Neural cell (in vitro differentiated cells): ENCODE results near the gene MYRF. TPM values are rescaled to one million over a fixed set of nuclear protein-coding genes. Genes with fewer than 3 reads are reported as not detected.

Experiments used
- H2AFZ ChIP-seq: fragments of 200-600, 300-800 bp; sonication (generic), shearing (Covaris generic); 2 replicates; pipeline ENCODE4 v1.6.0; 2014; ENCODE audit warnings: low read depth, mild to moderate bottlenecking, antibody characterized with exemption, low read length, moderate library complexity
- H3F3A ChIP-seq: fragments of 200-600 bp; shearing (Covaris generic); 2 replicates; pipeline ENCODE4 v1.6.1; 2016; ENCODE audit warnings: mild to moderate bottlenecking, moderate library complexity, mixed read lengths, antibody characterized with exemption, low read length; ENCODE audit not compliant: insufficient read depth, poor library complexity, severe bottlenecking
- H3K27ac ChIP-seq: fragments of 200-600, 300-800 bp; sonication (generic), shearing (Covaris generic); 2 replicates; pipeline ENCODE4 v1.5.1; 2014; ENCODE audit warnings: mild to moderate bottlenecking, low read length, moderate library complexity
- H3K27me3 ChIP-seq: fragments of 300-800, 200-600 bp; sonication (generic), shearing (Covaris generic); 2 replicates; pipeline ENCODE4 v1.6.0; 2014; ENCODE audit warnings: mild to moderate bottlenecking, low read depth, low read length, moderate library complexity; ENCODE audit not compliant: insufficient read depth
- H3K36me3 ChIP-seq: fragments of 300-800, 200-600 bp; sonication (generic), shearing (Covaris generic); 2 replicates; pipeline ENCODE4 v1.5.1; 2014; ENCODE audit warnings: mild to moderate bottlenecking, antibody characterized with exemption, low read length, moderate library complexity; ENCODE audit not compliant: insufficient read depth
- H3K4me2 ChIP-seq: fragments of 300-800, 200-600 bp; sonication (generic), shearing (Covaris generic); 2 replicates; pipeline ENCODE4 v1.6.0; 2014; ENCODE audit warnings: mild to moderate bottlenecking, low read length
- H3K4me3 ChIP-seq: fragments of 300-800, 200-600 bp; sonication (generic), shearing (Covaris generic); 2 replicates; pipeline ENCODE4 v1.5.1; 2014; ENCODE audit warnings: mild to moderate bottlenecking, low read length, moderate library complexity
- H3K79me2 ChIP-seq: fragments of 200-600 bp; shearing (Covaris generic); replicated peaks from 2 replicates; pipeline ENCODE4 v1.6.0; 2014; ENCODE audit warnings: mild to moderate bottlenecking, low read length, moderate library complexity; ENCODE audit not compliant: insufficient read depth
- H3K9ac ChIP-seq: fragments of 300-800, 200-600 bp; sonication (generic), shearing (Covaris generic); 2 replicates; pipeline ENCODE4 v1.6.1; 2016; ENCODE audit warnings: mild to moderate bottlenecking, low read length, mixed read lengths
- H3K9me2 ChIP-seq: fragments of 200-600 bp; shearing (Covaris generic); 2 replicates; pipeline ENCODE4 v1.6.1; 2016; ENCODE audit warnings: mild to moderate bottlenecking, low read length, mixed read lengths; ENCODE audit not compliant: insufficient read depth
- H3K9me3 ChIP-seq: fragments of 200-600, 300-800 bp; sonication (generic), shearing (Covaris generic); 2 replicates; pipeline ENCODE4 v1.6.1; 2016; ENCODE audit warnings: mild to moderate bottlenecking, mixed run types, low read length, moderate library complexity, mixed read lengths
- H4K20me1 ChIP-seq: fragments of 200-600 bp; shearing (Covaris generic); 2 replicates; pipeline ENCODE4 v1.6.1; 2016; ENCODE audit warnings: mild to moderate bottlenecking, mixed run types; ENCODE audit not compliant: insufficient read depth
- EP300 ChIP-seq: fragments of 450-650 bp; conservative IDR thresholded peaks from 2 replicates; pipeline ENCODE4 v1.6.1; 2014; ENCODE audit warnings: antibody characterized with exemption, mild to moderate bottlenecking, moderate library complexity; ENCODE audit not compliant: poor library complexity, severe bottlenecking
- EZH2 ChIP-seq: fragments of 200-600, 300-800 bp; shearing (Covaris generic), sonication (generic); IDR thresholded peaks from 2 replicates; pipeline ENCODE4 v1.6.1; 2014; ENCODE audit warnings: antibody characterized with exemption, low read length, borderline replicate concordance, mild to moderate bottlenecking; ENCODE audit not compliant: insufficient read depth, poor library complexity, severe bottlenecking
- MXI1 ChIP-seq: fragments of 450-650 bp; conservative IDR thresholded peaks from 2 replicates; pipeline ENCODE4 v1.6.1; 2014; ENCODE audit warnings: antibody characterized with exemption, mild to moderate bottlenecking; ENCODE audit not compliant: poor library complexity, severe bottlenecking
- POLR2AphosphoS5 ChIP-seq: IDR thresholded peaks from 2 replicates; pipeline ENCODE4 v1.6.1; 2012
- RAD21 ChIP-seq: fragments of 450-650 bp; conservative IDR thresholded peaks from 2 replicates; pipeline ENCODE4 v1.6.1; 2014; ENCODE audit warnings: antibody characterized with exemption, mild to moderate bottlenecking, moderate library complexity
- SMC3 ChIP-seq: fragments of 450-650 bp; conservative IDR thresholded peaks from 2 replicates; pipeline ENCODE4 v1.6.1; 2014; ENCODE audit warnings: antibody characterized with exemption, mild to moderate bottlenecking, moderate library complexity; ENCODE audit not compliant: poor library complexity
- TAF1 ChIP-seq: IDR thresholded peaks from 2 replicates; pipeline ENCODE4 v1.6.1; 2012; ENCODE audit warnings: low read depth
- polyA plus RNA-seq: library from polyadenylated mRNA; depleted of rRNA; stranded (reverse); fragments of >200 nt; gene quantifications from 2 replicates; pipeline ENCODE4 v1.2.3, GENCODE V29; 2014
- TF ChIP-seq, protein P1 (sequence below): IDR thresholded peaks from 2 replicates; pipeline ENCODE4 v1.6.1; 2012; ENCODE audit warnings: borderline replicate concordance
- TF ChIP-seq, protein P2 (sequence below): fragments of 450-650 bp; IDR thresholded peaks from 2 replicates; pipeline ENCODE4 v1.5.1; 2014; ENCODE audit warnings: antibody characterized with exemption, mild to moderate bottlenecking, moderate library complexity; ENCODE audit not compliant: poor library complexity, severe bottlenecking

MYRF gene
- polyA plus RNA-seq, 1 donor from 2014 or later, result 0.16 TPM

DNA sequence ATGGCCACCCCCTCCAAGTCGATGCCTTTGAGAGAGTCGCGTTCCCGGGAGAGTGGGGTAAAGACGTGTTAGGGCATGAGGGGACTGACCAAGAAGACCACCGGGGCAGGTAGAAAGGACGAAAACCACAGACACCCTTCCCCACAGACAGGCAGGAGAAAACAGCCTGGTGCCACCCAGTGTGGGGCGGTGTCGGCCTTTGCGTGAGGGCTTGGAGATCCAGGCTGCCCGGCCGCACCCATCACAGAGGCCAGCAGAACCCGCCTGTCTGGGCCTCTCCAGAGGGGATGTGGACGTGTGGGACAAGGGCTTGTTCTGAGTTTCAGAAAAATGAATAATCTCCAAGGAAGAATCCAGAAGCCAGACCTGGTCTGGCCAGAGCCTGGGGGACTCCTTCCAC is 41.4 kb upstream of the MYRF start:
- Histone ChIP-seq H3K9ac (no peak overlapping the region), H2AFZ (no peak overlapping the region), H3K36me3 (no peaks in the 10 kb centered on the region), H4K20me1 (no peaks in the 10 kb centered on the region), H3K9me2 (no peaks in the 10 kb centered on the region), H3K9me3 (no peaks in the 10 kb centered on the region), H3K27me3 (no peaks in the 10 kb centered on the region), H3K4me3 (no peak overlapping the region), H3K79me2 (no peaks in the 10 kb centered on the region), H3K27ac (no peak overlapping the region), H3F3A (no peaks in the 10 kb centered on the region), H3K4me2 (no peak overlapping the region)
- TF ChIP-seq, protein P1, sequence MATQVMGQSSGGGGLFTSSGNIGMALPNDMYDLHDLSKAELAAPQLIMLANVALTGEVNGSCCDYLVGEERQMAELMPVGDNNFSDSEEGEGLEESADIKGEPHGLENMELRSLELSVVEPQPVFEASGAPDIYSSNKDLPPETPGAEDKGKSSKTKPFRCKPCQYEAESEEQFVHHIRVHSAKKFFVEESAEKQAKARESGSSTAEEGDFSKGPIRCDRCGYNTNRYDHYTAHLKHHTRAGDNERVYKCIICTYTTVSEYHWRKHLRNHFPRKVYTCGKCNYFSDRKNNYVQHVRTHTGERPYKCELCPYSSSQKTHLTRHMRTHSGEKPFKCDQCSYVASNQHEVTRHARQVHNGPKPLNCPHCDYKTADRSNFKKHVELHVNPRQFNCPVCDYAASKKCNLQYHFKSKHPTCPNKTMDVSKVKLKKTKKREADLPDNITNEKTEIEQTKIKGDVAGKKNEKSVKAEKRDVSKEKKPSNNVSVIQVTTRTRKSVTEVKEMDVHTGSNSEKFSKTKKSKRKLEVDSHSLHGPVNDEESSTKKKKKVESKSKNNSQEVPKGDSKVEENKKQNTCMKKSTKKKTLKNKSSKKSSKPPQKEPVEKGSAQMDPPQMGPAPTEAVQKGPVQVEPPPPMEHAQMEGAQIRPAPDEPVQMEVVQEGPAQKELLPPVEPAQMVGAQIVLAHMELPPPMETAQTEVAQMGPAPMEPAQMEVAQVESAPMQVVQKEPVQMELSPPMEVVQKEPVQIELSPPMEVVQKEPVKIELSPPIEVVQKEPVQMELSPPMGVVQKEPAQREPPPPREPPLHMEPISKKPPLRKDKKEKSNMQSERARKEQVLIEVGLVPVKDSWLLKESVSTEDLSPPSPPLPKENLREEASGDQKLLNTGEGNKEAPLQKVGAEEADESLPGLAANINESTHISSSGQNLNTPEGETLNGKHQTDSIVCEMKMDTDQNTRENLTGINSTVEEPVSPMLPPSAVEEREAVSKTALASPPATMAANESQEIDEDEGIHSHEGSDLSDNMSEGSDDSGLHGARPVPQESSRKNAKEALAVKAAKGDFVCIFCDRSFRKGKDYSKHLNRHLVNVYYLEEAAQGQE, result no peak
- TF ChIP-seq EP300 (no peak), TAF1 (no peak), POLR2AphosphoS5 (no peak)
- TF ChIP-seq, protein P2, sequence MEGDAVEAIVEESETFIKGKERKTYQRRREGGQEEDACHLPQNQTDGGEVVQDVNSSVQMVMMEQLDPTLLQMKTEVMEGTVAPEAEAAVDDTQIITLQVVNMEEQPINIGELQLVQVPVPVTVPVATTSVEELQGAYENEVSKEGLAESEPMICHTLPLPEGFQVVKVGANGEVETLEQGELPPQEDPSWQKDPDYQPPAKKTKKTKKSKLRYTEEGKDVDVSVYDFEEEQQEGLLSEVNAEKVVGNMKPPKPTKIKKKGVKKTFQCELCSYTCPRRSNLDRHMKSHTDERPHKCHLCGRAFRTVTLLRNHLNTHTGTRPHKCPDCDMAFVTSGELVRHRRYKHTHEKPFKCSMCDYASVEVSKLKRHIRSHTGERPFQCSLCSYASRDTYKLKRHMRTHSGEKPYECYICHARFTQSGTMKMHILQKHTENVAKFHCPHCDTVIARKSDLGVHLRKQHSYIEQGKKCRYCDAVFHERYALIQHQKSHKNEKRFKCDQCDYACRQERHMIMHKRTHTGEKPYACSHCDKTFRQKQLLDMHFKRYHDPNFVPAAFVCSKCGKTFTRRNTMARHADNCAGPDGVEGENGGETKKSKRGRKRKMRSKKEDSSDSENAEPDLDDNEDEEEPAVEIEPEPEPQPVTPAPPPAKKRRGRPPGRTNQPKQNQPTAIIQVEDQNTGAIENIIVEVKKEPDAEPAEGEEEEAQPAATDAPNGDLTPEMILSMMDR, result no peak

DNA sequence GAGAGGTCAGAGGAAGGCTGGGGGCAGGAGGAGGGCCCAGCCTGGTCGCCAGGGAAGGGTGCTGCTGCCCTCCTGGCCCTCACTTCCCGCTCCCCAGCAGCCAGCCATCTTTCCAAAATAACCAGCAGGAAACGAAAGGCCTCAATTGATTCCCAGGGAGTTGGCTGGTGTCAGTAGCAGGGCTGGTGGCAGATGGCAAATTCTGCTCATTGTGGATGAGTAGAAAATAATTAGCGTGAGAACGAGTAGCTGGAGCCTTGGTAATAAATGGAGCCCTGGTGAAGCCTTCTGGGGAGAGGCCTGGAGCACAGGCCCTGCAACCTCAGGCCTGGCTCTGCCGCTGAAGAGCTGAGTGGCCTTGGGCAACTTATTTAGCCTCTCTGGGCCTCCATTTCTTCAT is 40.9 kb upstream of the MYRF start:
- Histone ChIP-seq H3K27ac (no peak overlapping the region), H3K9me3 (no peaks in the 10 kb centered on the region), H3K4me3 (no peak overlapping the region), H2AFZ (no peak overlapping the region), H3K4me2 (no peak overlapping the region), H3K9me2 (no peaks in the 10 kb centered on the region), H3K9ac (no peak overlapping the region), H3F3A (no peaks in the 10 kb centered on the region), H3K79me2 (no peaks in the 10 kb centered on the region), H3K27me3 (no peaks in the 10 kb centered on the region), H3K36me3 (no peaks in the 10 kb centered on the region), H4K20me1 (no peaks in the 10 kb centered on the region)
- TF ChIP-seq, protein P2, result no peak
- TF ChIP-seq SMC3 (no peak), EP300 (no peak), POLR2AphosphoS5 (no peak)

DNA sequence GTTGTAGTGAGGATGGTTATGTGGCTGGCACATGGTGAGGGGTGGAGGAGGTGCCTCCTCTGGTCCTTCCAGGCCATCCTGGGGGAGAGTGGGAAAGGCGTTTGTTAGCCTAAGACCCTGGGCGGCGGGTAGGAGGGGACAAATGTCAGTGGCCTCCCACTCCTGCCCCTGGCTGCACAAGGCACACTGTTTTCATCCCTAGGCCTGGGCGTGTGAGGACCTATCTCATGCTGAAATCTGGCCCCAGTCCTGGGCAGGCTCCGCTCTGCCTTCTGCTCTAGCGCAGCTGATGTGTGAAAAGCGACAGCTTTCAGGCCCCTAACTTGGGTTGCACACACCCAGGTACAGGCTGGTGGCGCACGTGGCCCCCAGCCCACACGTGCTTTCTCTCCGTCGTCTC is 40.1 kb upstream of the MYRF start:
- H3K9me2 ChIP-seq, result no peaks in the 10 kb centered on the region
- H3K27ac ChIP-seq, result no peak overlapping the region
- H3K4me2 ChIP-seq, result no peak overlapping the region
- no peaks in the 10 kb centered on the region for H3K27me3 ChIP-seq
- H4K20me1 ChIP-seq, result no peaks in the 10 kb centered on the region
- no peak overlapping the region for H3K9ac ChIP-seq
- no peaks in the 10 kb centered on the region for H3F3A ChIP-seq
- H3K4me3 ChIP-seq, result no peak overlapping the region
- no peaks in the 10 kb centered on the region for H3K9me3 ChIP-seq
- H2AFZ ChIP-seq, result no peak overlapping the region
- H3K36me3 ChIP-seq, result no peaks in the 10 kb centered on the region
- no peaks in the 10 kb centered on the region for H3K79me2 ChIP-seq
- TF ChIP-seq EZH2 (no peak), RAD21 (no peak), POLR2AphosphoS5 (no peak), MXI1 (no peak), SMC3 (no peak)
- TF ChIP-seq, protein P1, result no peak
- TF ChIP-seq, protein P2, result no peak
